OCI-LY1 (cell line): ENCODE results near the gene BRD3OS.

Experiments used
- H2AFZ ChIP-seq: fragments of 200-600 bp; sonication (generic), shearing (Covaris generic); 2 replicates; pipeline ENCODE4 v1.6.0; 2014; ENCODE audit warnings: antibody characterized with exemption, mild to moderate bottlenecking, low read length
- H3F3A ChIP-seq: fragments of 200-600 bp; sonication (generic), shearing (Covaris generic); 2 replicates; pipeline ENCODE4 v1.6.0; 2014; ENCODE audit warnings: mild to moderate bottlenecking, antibody characterized with exemption, low read length, moderate library complexity; ENCODE audit not compliant: insufficient read depth
- H3K27ac ChIP-seq: fragments of 200-600 bp; sonication (generic); 2 replicates; pipeline ENCODE4 v1.5.1; 2014; ENCODE audit warnings: low read length, mixed run types, mild to moderate bottlenecking, low read depth; ENCODE audit not compliant: poor library complexity, severe bottlenecking
- H3K27me3 ChIP-seq: fragments of 200-600 bp; sonication (generic); 2 replicates; pipeline ENCODE4 v1.6.0; 2014; ENCODE audit warnings: antibody characterized with exemption, mild to moderate bottlenecking, low read length, moderate library complexity; ENCODE audit not compliant: insufficient read depth
- H3K36me3 ChIP-seq: fragments of 200-600 bp; sonication (generic); 2 replicates; pipeline ENCODE4 v1.6.1; 2014; ENCODE audit warnings: mild to moderate bottlenecking, antibody characterized with exemption, low read length, moderate library complexity, mixed read lengths; ENCODE audit not compliant: insufficient read depth
- H3K4me1 ChIP-seq: fragments of 200-600 bp; sonication (generic); 2 replicates; pipeline ENCODE4 v1.5.1; 2014; ENCODE audit warnings: mild to moderate bottlenecking, low read length, moderate library complexity; ENCODE audit not compliant: insufficient read depth, severe bottlenecking
- H3K4me2 ChIP-seq: fragments of 200-600 bp; sonication (generic), shearing (Covaris generic); 2 replicates; pipeline ENCODE4 v1.6.1; 2014; ENCODE audit warnings: low read length
- H3K4me3 ChIP-seq: fragments of 200-600 bp; sonication (generic); 2 replicates; pipeline ENCODE4 v1.5.1; 2014; ENCODE audit warnings: low read length, low read depth, mild to moderate bottlenecking, mixed read lengths; ENCODE audit not compliant: poor library complexity, severe bottlenecking
- H3K79me2 ChIP-seq: fragments of 200-600 bp; shearing (Covaris generic); 2 replicates; pipeline ENCODE4 v1.6.1; 2016; ENCODE audit warnings: mixed run types, low read length, mixed read lengths; ENCODE audit not compliant: insufficient read depth
- H3K9ac ChIP-seq: fragments of 200-600 bp; sonication (generic), shearing (Covaris generic); 2 replicates; pipeline ENCODE4 v1.6.1; 2014; ENCODE audit warnings: mild to moderate bottlenecking, low read length, mixed read lengths
- H3K9me2 ChIP-seq: fragments of 200-600 bp; sonication (generic), shearing (Covaris generic); 2 replicates; pipeline ENCODE4 v1.6.1; 2014; ENCODE audit warnings: low read depth, mild to moderate bottlenecking, low read length, mixed read lengths
- H3K9me3 ChIP-seq: fragments of 200-600 bp; shearing (Covaris generic); 2 replicates; pipeline ENCODE4 v1.6.1; 2014; ENCODE audit warnings: low read length, mixed read lengths
- H4K20me1 ChIP-seq: fragments of 200-600 bp; sonication (generic), shearing (Covaris generic); 2 replicates; pipeline ENCODE4 v1.6.0; 2016; ENCODE audit warnings: mild to moderate bottlenecking, low read length; ENCODE audit not compliant: insufficient read depth
- EZH2 ChIP-seq: fragments of 200-600 bp; sonication (generic), shearing (Covaris generic); IDR thresholded peaks from 2 replicates; pipeline ENCODE4 v1.8.0; 2017; ENCODE audit warnings: borderline replicate concordance, mixed run types, mild to moderate bottlenecking, antibody characterized with exemption, low read length, moderate library complexity, mixed read lengths
- TF ChIP-seq, protein P1 (sequence below): fragments of 200-600 bp; sonication (generic), shearing (Covaris generic); IDR thresholded peaks from 2 replicates; pipeline ENCODE4 v1.5.1; 2017; ENCODE audit warnings: mild to moderate bottlenecking, antibody characterized with exemption, low read length, moderate library complexity, mixed read lengths

BRD3OS gene

DNA sequence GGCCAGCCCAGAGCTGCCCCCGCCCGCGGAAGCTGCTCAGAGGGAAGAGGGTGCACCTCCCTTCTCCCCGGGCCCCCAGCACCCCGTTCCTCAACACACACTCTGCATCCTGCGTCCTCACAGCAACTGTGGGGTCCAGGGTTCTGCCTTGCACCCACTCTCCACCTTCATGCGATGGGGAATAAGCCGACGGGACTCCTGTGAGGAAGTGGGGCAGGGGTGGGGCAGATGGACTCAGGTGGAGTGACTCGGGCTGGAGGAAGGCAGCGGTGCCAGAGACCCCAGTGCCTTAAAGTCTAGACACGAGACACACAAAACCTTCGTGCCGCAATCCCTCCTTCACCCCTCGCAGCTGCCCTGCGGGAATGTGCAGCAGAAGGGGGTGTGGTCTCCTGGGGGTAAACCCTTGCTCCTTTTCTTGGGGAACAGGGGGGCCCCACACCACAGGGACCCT lies 33.9 kb downstream of the BRD3OS start:
- H3F3A ChIP-seq, result no peaks in the 10 kb centered on the region
- no peaks in the 10 kb centered on the region for H3K36me3 ChIP-seq
- TF ChIP-seq EZH2, result no peak
- TF ChIP-seq, protein P1, sequence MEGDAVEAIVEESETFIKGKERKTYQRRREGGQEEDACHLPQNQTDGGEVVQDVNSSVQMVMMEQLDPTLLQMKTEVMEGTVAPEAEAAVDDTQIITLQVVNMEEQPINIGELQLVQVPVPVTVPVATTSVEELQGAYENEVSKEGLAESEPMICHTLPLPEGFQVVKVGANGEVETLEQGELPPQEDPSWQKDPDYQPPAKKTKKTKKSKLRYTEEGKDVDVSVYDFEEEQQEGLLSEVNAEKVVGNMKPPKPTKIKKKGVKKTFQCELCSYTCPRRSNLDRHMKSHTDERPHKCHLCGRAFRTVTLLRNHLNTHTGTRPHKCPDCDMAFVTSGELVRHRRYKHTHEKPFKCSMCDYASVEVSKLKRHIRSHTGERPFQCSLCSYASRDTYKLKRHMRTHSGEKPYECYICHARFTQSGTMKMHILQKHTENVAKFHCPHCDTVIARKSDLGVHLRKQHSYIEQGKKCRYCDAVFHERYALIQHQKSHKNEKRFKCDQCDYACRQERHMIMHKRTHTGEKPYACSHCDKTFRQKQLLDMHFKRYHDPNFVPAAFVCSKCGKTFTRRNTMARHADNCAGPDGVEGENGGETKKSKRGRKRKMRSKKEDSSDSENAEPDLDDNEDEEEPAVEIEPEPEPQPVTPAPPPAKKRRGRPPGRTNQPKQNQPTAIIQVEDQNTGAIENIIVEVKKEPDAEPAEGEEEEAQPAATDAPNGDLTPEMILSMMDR, result no peak
- no peak overlapping the region for H3K4me2 ChIP-seq
- H3K79me2 ChIP-seq, result no peaks in the 10 kb centered on the region
- H3K4me1 ChIP-seq, result no peaks in the 10 kb centered on the region
- H4K20me1 ChIP-seq, result no peaks in the 10 kb centered on the region
- H2AFZ ChIP-seq, result no peak overlapping the region
- no peak overlapping the region for H3K4me3 ChIP-seq
- H3K9ac ChIP-seq, result no peak overlapping the region
- H3K9me3 ChIP-seq, result no peaks in the 10 kb centered on the region
- H3K27me3 ChIP-seq, result peaks cover 4% of the 10 kb centered on the region
- H3K9me2 ChIP-seq, result no peaks in the 10 kb centered on the region
- no peak overlapping the region for H3K27ac ChIP-seq

DNA sequence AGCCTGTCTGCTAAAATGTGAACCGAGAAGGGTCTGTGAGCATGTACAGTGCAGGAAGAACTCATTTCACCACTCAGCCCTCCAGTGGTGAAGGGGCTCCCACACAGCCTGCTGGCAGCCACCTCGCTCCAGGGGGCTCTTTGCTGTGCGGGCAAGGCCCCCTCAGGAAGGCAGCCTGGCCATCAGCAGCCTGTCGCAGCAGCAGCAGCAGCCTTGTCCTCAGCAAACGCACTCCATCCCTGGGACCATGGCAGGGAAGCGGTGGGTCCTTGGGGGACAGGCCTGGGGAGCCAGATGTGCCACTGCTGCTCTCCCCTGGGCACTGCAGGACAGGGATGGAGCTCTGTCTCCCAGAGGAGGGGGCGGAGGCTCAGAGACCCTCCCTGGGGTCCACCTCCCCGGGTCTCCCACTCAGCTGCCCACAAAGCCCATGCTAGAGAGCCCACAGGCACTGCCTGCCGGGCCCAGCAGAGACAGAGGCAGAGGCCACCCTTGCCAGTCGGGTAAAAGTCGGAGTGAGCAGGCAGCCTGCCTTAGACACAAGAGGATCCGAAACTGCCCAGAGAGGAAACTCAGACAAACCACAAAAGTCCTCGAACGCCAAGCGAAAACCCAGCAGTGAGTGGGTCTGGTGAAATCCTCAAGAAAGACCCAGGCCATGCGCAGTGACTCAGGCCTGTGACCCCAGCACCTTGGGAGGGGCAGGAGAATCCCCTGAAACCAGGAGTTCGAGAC lies 34.5 kb downstream of the BRD3OS start:
- peaks cover 4% of the 10 kb centered on the region for H3K27me3 ChIP-seq
- no peak overlapping the region for H3K4me3 ChIP-seq
- H3K36me3 ChIP-seq, result no peaks in the 10 kb centered on the region

DNA sequence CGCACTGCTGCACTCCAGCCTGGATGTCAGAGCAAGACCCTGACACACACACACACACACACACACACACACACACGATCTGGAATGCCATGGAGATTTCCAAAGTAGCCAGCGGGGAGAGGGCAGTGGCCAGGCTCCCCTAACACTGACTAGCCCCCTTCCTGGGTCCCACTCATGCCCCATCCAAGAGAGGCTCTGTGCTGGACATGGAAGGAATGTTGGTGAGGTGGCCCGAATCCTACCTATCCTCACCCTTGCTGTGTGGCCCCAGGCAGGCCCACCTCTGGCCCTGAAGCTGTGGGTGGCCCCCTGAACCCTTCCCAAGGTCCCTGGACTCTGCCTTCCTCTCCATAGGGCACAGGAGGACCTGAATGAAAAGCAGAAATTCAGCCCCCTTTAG lies 35.3 kb downstream of the BRD3OS start:
- Histone ChIP-seq H3K4me2 (no peak overlapping the region), H4K20me1 (no peaks in the 10 kb centered on the region), H3K9me2 (no peaks in the 10 kb centered on the region), H3K4me1 (no peaks in the 10 kb centered on the region), H3K9ac (no peak overlapping the region), H3F3A (no peaks in the 10 kb centered on the region), H3K27ac (no peak overlapping the region), H3K4me3 (no peak overlapping the region), H3K79me2 (no peaks in the 10 kb centered on the region), H3K9me3 (no peaks in the 10 kb centered on the region), H2AFZ (no peak overlapping the region), H3K36me3 (no peaks in the 10 kb centered on the region), H3K27me3 (peaks cover 7% of the 10 kb centered on the region)
- TF ChIP-seq EZH2, result no peak
- TF ChIP-seq, protein P1, result no peak

More for the DNA sequence above, 34.5 kb downstream of the BRD3OS start:
- H3K4me2 ChIP-seq, result no peak overlapping the region
- H3K27ac ChIP-seq, result no peak overlapping the region
- no peaks in the 10 kb centered on the region for H3K9me3 ChIP-seq
- no peak overlapping the region for H3K9ac ChIP-seq
- H4K20me1 ChIP-seq, result no peaks in the 10 kb centered on the region
- H3K4me1 ChIP-seq, result no peaks in the 10 kb centered on the region
- TF ChIP-seq, protein P1, result peak; percentile 11; the same call in 1 of the 2 replicates
- TF ChIP-seq EZH2, result no peak
- no peaks in the 10 kb centered on the region for H3F3A ChIP-seq
- no peaks in the 10 kb centered on the region for H3K9me2 ChIP-seq
- H2AFZ ChIP-seq, result no peak overlapping the region
- H3K79me2 ChIP-seq, result no peaks in the 10 kb centered on the region
